Caco-2 (cell line): ENCODE results near the gene PPP1R3C. TPM values are rescaled to one million over a fixed set of nuclear protein-coding genes. Genes with fewer than 3 reads are reported as not detected.

Source experiments
- BruUV-seq: library from RNA; stranded (reverse); fragments of 400-500 nt; replicated peaks from 2 replicates; lab custom pipeline; 2021; lab: Mats Ljungman, UMichigan
- CTCF ChIA-PET: fragments of 300-600 bp; sonication (Branson Sonifier 250); formaldehyde crosslinking; loops from one replicate; lab custom pipeline; 2022; ENCODE audit warnings: antibody characterized with exemption; lab: Charles Lee
- POLR2A ChIA-PET: fragments of 300-600 bp; sonication (Branson Sonifier 250); formaldehyde crosslinking; loops from one replicate; lab custom pipeline; 2022; ENCODE audit warnings: antibody characterized with exemption; lab: Charles Lee
- DNase-seq, 2 experiments: peaks; one replicate each; pipeline versions ENCODE4 v3.0.0 to v3.0.0-alpha.2; 2020 to 2022
- H3K27me3 ChIP-seq: replicated peaks from 2 replicates; pipeline ENCODE4 v1.6.0; 2011; ENCODE audit warnings: low read length; ENCODE audit not compliant: control insufficient read depth, insufficient read depth
- H3K36me3 ChIP-seq: 2 replicates; pipeline ENCODE4 v1.5.1; 2011; ENCODE audit warnings: low read length; ENCODE audit not compliant: control insufficient read depth, insufficient read depth
- H3K4me1 ChIP-seq: fragments of 250-450 bp; sonication (Bioruptor Pico); 2 replicates; pipeline ENCODE4 v1.5.1; 2020; ENCODE audit warnings: mild to moderate bottlenecking
- H3K4me3 ChIP-seq: 2 replicates; pipeline ENCODE4 v1.5.1; 2011; ENCODE audit warnings: low read depth, mild to moderate bottlenecking, control low read depth, low read length
- H3K9me3 ChIP-seq: fragments of 250-450 bp; sonication (Bioruptor Pico); 2 replicates; pipeline ENCODE4 v1.5.1; 2020; ENCODE audit warnings: mild to moderate bottlenecking, moderate library complexity
- H3K27ac Mint-ChIP-seq: one replicate; pipeline ENCODE4 v1.8.0; 2022; ENCODE audit warnings: mixed read lengths; ENCODE audit not compliant: unreplicated experiment
- H3K27me3 Mint-ChIP-seq: one replicate; pipeline ENCODE4 v1.8.0; 2022; ENCODE audit warnings: mixed read lengths; ENCODE audit not compliant: insufficient read depth, unreplicated experiment
- H3K36me3 Mint-ChIP-seq: one replicate; pipeline ENCODE4 v1.8.0; 2022; ENCODE audit warnings: mild to moderate bottlenecking, mixed read lengths; ENCODE audit not compliant: insufficient read depth, unreplicated experiment
- H3K4me1 Mint-ChIP-seq: one replicate; pipeline ENCODE4 v1.8.0; 2022; ENCODE audit warnings: low read depth, mixed read lengths; ENCODE audit not compliant: unreplicated experiment
- H3K4me3 Mint-ChIP-seq: one replicate; pipeline ENCODE4 v1.8.0; 2022; ENCODE audit warnings: mild to moderate bottlenecking, moderate library complexity, mixed read lengths; ENCODE audit not compliant: unreplicated experiment
- H3K9me3 Mint-ChIP-seq: one replicate; pipeline ENCODE4 v1.8.0; 2022; ENCODE audit warnings: mixed read lengths; ENCODE audit not compliant: unreplicated experiment
- intact Hi-C: fragments of 100-400 bp; cut with micrococcal nuclease; formaldehyde crosslinking; loops from one replicate; pipeline ENCODE4 v1.10.0; 2022; ENCODE audit not compliant: unreplicated experiment
- total RNA-seq: library from RNA; stranded (reverse); gene quantifications from 2 replicates; pipeline ENCODE4 v1.2.3, GENCODE V29; 2022
- TF ChIP-seq, protein P1 (sequence below), 2 experiments: fragments of 200-600 bp in 1 of 2; IDR thresholded peaks; 1 replicate in 1 of 2; 2 replicates in 1 of 2; pipeline versions ENCODE4 v1.5.1 to v1.8.0; 2011 to 2022; ENCODE audit warnings: antibody characterized with exemption in 1 of 2, control low read depth in 1 of 2, inconsistent platforms in 1 of 2, low read depth in 1 of 2, low read length in 1 of 2, mild to moderate bottlenecking in 1 of 2, moderate library complexity in 1 of 2; ENCODE audit not compliant: insufficient read depth in 1 of 2, severe bottlenecking in 1 of 2, unreplicated experiment in 1 of 2

The PPP1R3C gene
- total RNA-seq, 1 experiment from 2014 or later: not detected

DNA sequence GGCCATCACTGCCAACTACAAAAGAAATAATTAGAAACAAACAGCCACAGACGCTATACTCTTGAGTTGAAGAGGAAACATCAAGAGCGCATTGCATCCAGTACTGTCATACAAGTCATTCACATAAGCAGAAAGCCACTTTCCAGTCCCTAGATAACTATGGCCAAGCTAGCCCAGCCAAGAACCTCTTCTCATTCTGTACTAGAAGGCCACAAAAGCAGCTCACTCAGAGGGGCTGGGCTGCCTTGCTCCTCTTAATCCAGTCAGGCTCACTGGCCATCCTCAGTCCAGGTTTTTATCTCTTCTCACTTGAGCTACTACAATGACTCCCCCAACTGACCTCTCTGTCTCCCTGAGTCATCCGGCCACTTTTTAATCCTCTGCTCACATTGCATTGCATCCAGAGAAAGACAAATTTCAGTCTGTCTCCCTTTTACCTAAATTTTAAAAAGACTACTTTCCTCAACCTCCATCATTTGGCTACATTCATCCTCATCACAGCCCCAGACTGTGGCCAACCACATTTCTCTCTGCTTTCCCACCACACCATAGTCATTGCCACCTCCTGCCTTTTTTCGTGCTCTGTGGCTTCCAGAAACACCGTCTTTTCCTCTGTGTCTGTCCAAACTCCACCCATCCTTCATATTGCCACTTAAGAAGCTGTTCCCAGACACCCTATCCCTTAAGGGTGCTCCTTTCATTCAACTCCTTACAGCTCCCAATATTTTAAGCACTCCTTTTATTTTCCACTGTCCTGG lies 25.0 kb downstream of the PPP1R3C start:
- ChIA-PET POLR2A (no interaction called here), CTCF (no interaction called here)
- H3K36me3 ChIP-seq: no peaks in the 10 kb centered on the region
- no TSS peak for BruUV-seq
- H3K4me1 Mint-ChIP-seq: no peaks in the 10 kb centered on the region
- no peak overlapping the region for H3K27ac Mint-ChIP-seq
- no peak overlapping the region for H3K4me3 Mint-ChIP-seq
- H3K27me3 ChIP-seq: no peaks in the 10 kb centered on the region
- no peaks in the 10 kb centered on the region for H3K9me3 Mint-ChIP-seq
- no peak overlapping the region for H3K4me3 ChIP-seq
- H3K36me3 Mint-ChIP-seq: peaks cover 5% of the 10 kb centered on the region
- TF ChIP-seq, protein P1, sequence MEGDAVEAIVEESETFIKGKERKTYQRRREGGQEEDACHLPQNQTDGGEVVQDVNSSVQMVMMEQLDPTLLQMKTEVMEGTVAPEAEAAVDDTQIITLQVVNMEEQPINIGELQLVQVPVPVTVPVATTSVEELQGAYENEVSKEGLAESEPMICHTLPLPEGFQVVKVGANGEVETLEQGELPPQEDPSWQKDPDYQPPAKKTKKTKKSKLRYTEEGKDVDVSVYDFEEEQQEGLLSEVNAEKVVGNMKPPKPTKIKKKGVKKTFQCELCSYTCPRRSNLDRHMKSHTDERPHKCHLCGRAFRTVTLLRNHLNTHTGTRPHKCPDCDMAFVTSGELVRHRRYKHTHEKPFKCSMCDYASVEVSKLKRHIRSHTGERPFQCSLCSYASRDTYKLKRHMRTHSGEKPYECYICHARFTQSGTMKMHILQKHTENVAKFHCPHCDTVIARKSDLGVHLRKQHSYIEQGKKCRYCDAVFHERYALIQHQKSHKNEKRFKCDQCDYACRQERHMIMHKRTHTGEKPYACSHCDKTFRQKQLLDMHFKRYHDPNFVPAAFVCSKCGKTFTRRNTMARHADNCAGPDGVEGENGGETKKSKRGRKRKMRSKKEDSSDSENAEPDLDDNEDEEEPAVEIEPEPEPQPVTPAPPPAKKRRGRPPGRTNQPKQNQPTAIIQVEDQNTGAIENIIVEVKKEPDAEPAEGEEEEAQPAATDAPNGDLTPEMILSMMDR (IDR thresholded peaks at IDR 0.05; ENCODE audit: insufficient read depth in 1 of 2, low read depth in 1 of 2, low read length in 1 of 2, severe bottlenecking in 1 of 2, unreplicated experiment in 1 of 2): no peak
- DNase-seq: no peak
- H3K9me3 ChIP-seq: peaks cover 17% of the 10 kb centered on the region
- intact Hi-C loops: no loop called here
- H3K27me3 Mint-ChIP-seq: no peaks in the 10 kb centered on the region
- H3K4me1 ChIP-seq: peaks cover 7% of the 10 kb centered on the region; the same call in 1 of the 2 replicates

DNA sequence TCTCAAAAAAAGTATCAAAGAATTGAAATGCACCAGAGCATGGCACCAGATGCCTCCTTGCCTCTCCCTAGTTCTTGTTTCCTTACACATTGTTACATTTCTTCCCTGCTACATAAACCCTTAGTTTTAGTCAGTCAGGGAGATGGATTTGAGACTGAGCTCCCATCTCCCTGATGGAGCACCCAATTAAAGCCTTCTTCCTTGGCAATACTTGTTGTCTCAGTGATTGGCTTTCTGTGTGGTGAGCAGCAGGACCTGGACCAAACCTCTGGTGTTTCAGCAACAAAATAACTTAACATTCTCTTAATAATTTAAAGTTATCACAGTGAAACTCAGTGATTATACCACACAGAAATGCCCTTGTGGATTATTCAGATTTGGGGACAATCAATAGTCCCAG lies 26.9 kb downstream of the PPP1R3C start:
- H3K9me3 ChIP-seq: peaks cover 17% of the 10 kb centered on the region
- Mint-ChIP-seq H3K36me3 (peaks cover 5% of the 10 kb centered on the region), H3K27ac (no peak overlapping the region), H3K27me3 (no peaks in the 10 kb centered on the region), H3K9me3 (no peaks in the 10 kb centered on the region), H3K4me3 (no peak overlapping the region), H3K4me1 (no peaks in the 10 kb centered on the region)
- ChIA-PET POLR2A (no interaction called here), CTCF (no interaction called here)
- no TSS peak for BruUV-seq
- TF ChIP-seq, protein P1 (IDR thresholded peaks at IDR 0.05; ENCODE audit: insufficient read depth in 1 of 2, low read depth in 1 of 2, low read length in 1 of 2, severe bottlenecking in 1 of 2, unreplicated experiment in 1 of 2): no peak
- H3K27me3 ChIP-seq: no peaks in the 10 kb centered on the region
- intact Hi-C loops: no loop called here
- H3K4me1 ChIP-seq: peaks cover 7% of the 10 kb centered on the region; the same call in 1 of the 2 replicates
- no peak for DNase-seq
- no peaks in the 10 kb centered on the region for H3K36me3 ChIP-seq
- H3K4me3 ChIP-seq: no peak overlapping the region

DNA sequence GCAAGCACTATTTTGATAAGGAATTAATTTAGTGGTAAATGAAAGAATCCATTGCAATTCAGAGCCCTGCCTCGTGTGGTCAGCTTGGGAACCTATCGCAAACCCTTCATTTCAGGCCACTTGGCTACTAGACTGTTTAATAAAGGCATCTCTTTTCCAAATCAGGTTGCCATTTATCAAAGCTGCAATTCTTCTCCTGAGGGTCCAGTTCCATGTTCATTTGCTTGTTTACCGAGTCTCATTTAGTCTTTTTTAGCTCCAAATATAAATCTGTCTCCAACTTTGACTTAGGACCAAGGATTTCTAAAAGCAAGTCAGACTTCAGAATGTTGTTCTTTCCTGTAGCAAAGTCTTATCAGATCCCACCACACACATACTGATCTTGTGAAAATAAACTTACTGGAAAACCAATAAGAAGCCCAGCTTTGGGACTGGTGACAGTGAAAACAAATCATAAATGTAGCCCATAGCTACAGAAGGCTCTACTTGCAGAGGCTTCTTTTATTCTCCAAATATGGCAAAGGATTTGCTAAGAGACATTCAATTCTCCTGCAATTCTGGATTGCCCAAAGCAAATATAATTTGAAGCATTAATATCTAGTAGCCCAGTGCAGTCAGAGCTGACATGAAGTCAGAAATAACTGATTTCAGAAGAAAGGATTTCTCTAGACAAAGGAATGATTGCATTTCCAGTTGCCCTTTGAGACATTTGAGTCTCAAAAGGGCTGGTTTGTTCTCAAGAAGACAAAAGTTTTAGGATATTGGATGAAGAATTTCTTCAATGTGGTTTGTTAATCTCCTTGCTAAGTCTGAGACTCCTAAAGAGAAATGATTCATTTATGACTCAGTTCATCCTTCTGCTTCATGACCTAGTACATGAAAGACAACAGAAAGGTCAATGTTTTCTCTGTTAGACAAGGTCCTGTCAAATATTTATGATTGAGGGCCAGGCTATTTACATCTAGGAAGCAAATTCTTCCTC lies 28.0 kb downstream of the PPP1R3C start:
- H3K4me1 Mint-ChIP-seq: no peaks in the 10 kb centered on the region
- H3K27me3 Mint-ChIP-seq: no peaks in the 10 kb centered on the region
- TF ChIP-seq, protein P1 (IDR thresholded peaks at IDR 0.05; ENCODE audit: insufficient read depth in 1 of 2, low read depth in 1 of 2, low read length in 1 of 2, severe bottlenecking in 1 of 2, unreplicated experiment in 1 of 2): no peak
- H3K27ac Mint-ChIP-seq: no peak overlapping the region
- peaks cover 7% of the 10 kb centered on the region; the same call in 1 of the 2 replicates for H3K4me1 ChIP-seq
- no peaks in the 10 kb centered on the region for H3K9me3 Mint-ChIP-seq
- ChIA-PET POLR2A (no interaction called here), CTCF (no interaction called here)
- no peak overlapping the region for H3K4me3 ChIP-seq
- no peaks in the 10 kb centered on the region for H3K27me3 ChIP-seq
- intact Hi-C loops: no loop called here
- peaks cover 17% of the 10 kb centered on the region for H3K9me3 ChIP-seq
- H3K4me3 Mint-ChIP-seq: no peak overlapping the region
- DNase-seq: no peak
- BruUV-seq: no TSS peak
- H3K36me3 Mint-ChIP-seq: peaks cover 5% of the 10 kb centered on the region
- no peaks in the 10 kb centered on the region for H3K36me3 ChIP-seq
